IMR-90 (cell line): Measurements from ENCODE around the gene SGTB. TPM values are rescaled to one million over a fixed set of nuclear protein-coding genes. Genes with fewer than 3 reads are reported as not detected.

Source experiments
- ATAC-seq: fragments of 200-7000 bp; cut with Tn5 transposase; 2 replicates; pipeline ENCODE4 v1.9.1; 2020; ENCODE audit warnings: low read depth, mild to moderate bottlenecking, moderate library complexity
- BruUV-seq: library from RNA; stranded (reverse); fragments of 400-500 nt; replicated peaks from 2 replicates; lab custom pipeline; 2021; lab: Mats Ljungman, UMichigan
- CTCF ChIA-PET: fragments of 300-600 bp; formaldehyde crosslinking; extraction: SDS; loops from one replicate; lab custom pipeline; 2021; ENCODE audit warnings: antibody characterized with exemption; lab: Yijun Ruan, JAX
- POLR2A ChIA-PET: fragments of 300-600 bp; sonication (Branson Sonifier 250); formaldehyde crosslinking; loops from one replicate; lab custom pipeline; 2022; ENCODE audit warnings: antibody characterized with exemption; ENCODE audit not compliant: unreplicated experiment; lab: Charles Lee
- DNase-seq: peaks from one replicate; pipeline ENCODE4 v3.0.0; 2013
- H2AFZ ChIP-seq: replicated peaks from 2 replicates; pipeline ENCODE3; 2013; ENCODE audit warnings: low read length, mild to moderate bottlenecking; ENCODE audit not compliant: poor library complexity
- H2AK5ac ChIP-seq: 2 replicates; pipeline ENCODE4 v1.6.1; 2013; ENCODE audit warnings: low read depth, low read length, inconsistent platforms
- H2AK9ac ChIP-seq: replicated peaks from 2 replicates; pipeline ENCODE3; 2013; ENCODE audit warnings: mild to moderate bottlenecking, low read depth, low read length, moderate library complexity; ENCODE audit not compliant: poor library complexity
- H2BK120ac ChIP-seq: 2 replicates; pipeline ENCODE4 v1.6.1; 2013; ENCODE audit warnings: low read depth, low read length, inconsistent platforms
- H2BK15ac ChIP-seq: 3 replicates; pipeline ENCODE4 v1.6.1; 2013; ENCODE audit warnings: low read depth, low read length, inconsistent platforms
- H2BK20ac ChIP-seq: 2 replicates; pipeline ENCODE4 v1.6.1; 2013; ENCODE audit warnings: low read depth, mild to moderate bottlenecking, inconsistent platforms, low read length, moderate library complexity
- H2BK5ac ChIP-seq: 2 replicates; pipeline ENCODE4 v1.6.1; 2013; ENCODE audit warnings: mild to moderate bottlenecking, low read depth, low read length, inconsistent platforms; ENCODE audit not compliant: poor library complexity, severe bottlenecking
- H3K14ac ChIP-seq: replicated peaks from 2 replicates; pipeline ENCODE4 v1.6.1; 2013; ENCODE audit warnings: low read depth, low read length, inconsistent platforms
- H3K18ac ChIP-seq: 2 replicates; pipeline ENCODE4 v1.6.1; 2013; ENCODE audit warnings: low read depth, low read length, control low read depth
- H3K23ac ChIP-seq: 2 replicates; pipeline ENCODE4 v1.6.1; 2013; ENCODE audit warnings: low read depth, low read length, inconsistent platforms
- H3K27ac ChIP-seq: 2 replicates; pipeline ENCODE4 v1.5.1; 2013; ENCODE audit warnings: mild to moderate bottlenecking, control low read depth, low read length; ENCODE audit not compliant: insufficient read depth
- H3K27me3 ChIP-seq: 2 replicates; pipeline ENCODE4 v1.6.1; 2013; ENCODE audit warnings: low read length; ENCODE audit not compliant: control insufficient read depth, insufficient read depth
- H3K36me3 ChIP-seq: 2 replicates; pipeline ENCODE4 v1.6.1; 2013; ENCODE audit warnings: low read length, mixed read lengths; ENCODE audit not compliant: control insufficient read depth, insufficient read depth
- H3K4ac ChIP-seq: 2 replicates; pipeline ENCODE4 v1.6.1; 2013; ENCODE audit warnings: low read depth, low read length, inconsistent platforms
- H3K4me1 ChIP-seq: 2 replicates; pipeline ENCODE4 v1.6.1; 2013; ENCODE audit warnings: low read length, mixed read lengths; ENCODE audit not compliant: control insufficient read depth, insufficient read depth
- H3K4me2 ChIP-seq: 2 replicates; pipeline ENCODE4 v1.6.1; 2013; ENCODE audit warnings: low read depth, mild to moderate bottlenecking, control low read depth, low read length, moderate library complexity
- H3K4me3 ChIP-seq: 2 replicates; pipeline ENCODE4 v1.5.1; 2013; ENCODE audit warnings: low read depth, mild to moderate bottlenecking, control low read depth, low read length, moderate library complexity; ENCODE audit not compliant: insufficient read depth
- H3K56ac ChIP-seq: 2 replicates; pipeline ENCODE4 v1.6.1; 2013; ENCODE audit warnings: low read length, inconsistent platforms; ENCODE audit not compliant: insufficient read depth; ENCODE audit errors: extremely low read depth
- H3K79me1 ChIP-seq, 2 experiments: 2 replicates each; pipeline ENCODE4 v1.6.1; 2013; ENCODE audit warnings: low read length in 2 of 2, inconsistent platforms in 1 of 2, low read depth in 1 of 2
- H3K9ac ChIP-seq: 2 replicates; pipeline ENCODE4 v1.6.1; 2013; ENCODE audit warnings: low read depth, low read length, control low read depth
- H3K9me1 ChIP-seq: 2 replicates; pipeline ENCODE4 v1.6.1; 2013; ENCODE audit warnings: low read length, inconsistent platforms; ENCODE audit not compliant: insufficient read depth
- H3K9me3 ChIP-seq: 2 replicates; pipeline ENCODE4 v1.6.1; 2013; ENCODE audit warnings: low read length; ENCODE audit not compliant: control insufficient read depth, insufficient read depth
- H4K20me1 ChIP-seq: 2 replicates; pipeline ENCODE4 v1.6.1; 2013; ENCODE audit warnings: low read length, inconsistent platforms; ENCODE audit not compliant: insufficient read depth
- H4K5ac ChIP-seq: 2 replicates; pipeline ENCODE4 v1.6.1; 2013; ENCODE audit warnings: mild to moderate bottlenecking, low read depth, low read length, control low read depth
- H4K8ac ChIP-seq, 2 experiments: 2 replicates each; pipeline ENCODE4 v1.6.1; 2013; ENCODE audit warnings: low read depth in 2 of 2, low read length in 2 of 2, control low read depth in 1 of 2, inconsistent platforms in 1 of 2
- H4K91ac ChIP-seq: 2 replicates; pipeline ENCODE4 v1.6.1; 2013; ENCODE audit warnings: low read depth, low read length, inconsistent platforms; ENCODE audit not compliant: insufficient read depth
- BHLHE40 ChIP-seq: fragments of 150-350 bp; IDR thresholded peaks from 2 replicates; pipeline ENCODE4 v1.6.1; 2016; ENCODE audit warnings: mild to moderate bottlenecking, low read depth, low read length
- CEBPB ChIP-seq: IDR thresholded peaks from 2 replicates; pipeline ENCODE4 v1.6.1; 2012; ENCODE audit warnings: low read depth, low read length, improper control_type of control experiment
- CHD1 ChIP-seq: IDR thresholded peaks from 2 replicates; pipeline ENCODE4 v1.6.1; 2012; ENCODE audit warnings: low read depth, low read length, improper control_type of control experiment
- CTCF ChIP-seq: conservative IDR thresholded peaks from 2 replicates; pipeline ENCODE4 v1.5.1; 2012; ENCODE audit warnings: mild to moderate bottlenecking, low read depth, low read length, improper control_type of control experiment
- ELK1 ChIP-seq: fragments of 150-350 bp; IDR thresholded peaks from 2 replicates; pipeline ENCODE4 v1.6.1; 2016; ENCODE audit warnings: low read depth, mild to moderate bottlenecking, low read length, moderate library complexity, borderline replicate concordance
- FOS ChIP-seq: fragments of 150-350 bp; IDR thresholded peaks from 2 replicates; pipeline ENCODE4 v1.6.1; 2016; ENCODE audit warnings: low read depth, low read length
- MAFK ChIP-seq: IDR thresholded peaks from 2 replicates; pipeline ENCODE4 v1.6.1; 2012; ENCODE audit warnings: low read depth, low read length, improper control_type of control experiment
- MAZ ChIP-seq: IDR thresholded peaks from 2 replicates; pipeline ENCODE4 v1.6.1; 2012; ENCODE audit warnings: low read depth, mild to moderate bottlenecking, low read length, improper control_type of control experiment, moderate library complexity, borderline replicate concordance
- MXI1 ChIP-seq: IDR thresholded peaks from 2 replicates; pipeline ENCODE4 v1.6.1; 2012; ENCODE audit warnings: low read depth, mild to moderate bottlenecking, low read length, moderate library complexity, borderline replicate concordance
- NFE2L2 ChIP-seq: fragments of 150-350 bp; IDR thresholded peaks from 2 replicates; pipeline ENCODE4 v1.6.1; 2016; ENCODE audit warnings: low read depth, mild to moderate bottlenecking, low read length
- POLR2A ChIP-seq: IDR thresholded peaks from 2 replicates; pipeline ENCODE4 v1.6.1; 2012; ENCODE audit warnings: mild to moderate bottlenecking, low read depth, low read length
- RAD21 ChIP-seq: IDR thresholded peaks from 2 replicates; pipeline ENCODE4 v1.6.1; 2012; ENCODE audit warnings: low read length, improper control_type of control experiment
- RCOR1 ChIP-seq: IDR thresholded peaks from 2 replicates; pipeline ENCODE4 v1.6.1; 2012; ENCODE audit warnings: mild to moderate bottlenecking, low read length, improper control_type of control experiment; ENCODE audit not compliant: insufficient replicate concordance
- RFX5 ChIP-seq: IDR thresholded peaks from 2 replicates; pipeline ENCODE4 v1.8.0; 2012; ENCODE audit warnings: low read depth, mild to moderate bottlenecking, low read length, moderate library complexity
- SMC3 ChIP-seq: fragments of 150-350 bp; IDR thresholded peaks from 2 replicates; pipeline ENCODE4 v1.6.1; 2016; ENCODE audit warnings: low read depth, mild to moderate bottlenecking, antibody characterized with exemption, low read length, moderate library complexity
- USF2 ChIP-seq: fragments of 150-350 bp; IDR thresholded peaks from 2 replicates; pipeline ENCODE4 v1.6.1; 2017; ENCODE audit warnings: mild to moderate bottlenecking, antibody characterized with exemption, low read length, low read depth
- WGBS, 2 experiments: methylation state at CpG; one replicate each; pipeline versions ENCODE4 v1.1.5 to v1.1.7; 2013; ENCODE audit warnings: missing lambda C conversion rate in 2 of 2; ENCODE audit not compliant: insufficient read length in 1 of 2; ENCODE audit errors: extremely low coverage in 2 of 2; 5-methylcytosine and 5-hydroxymethylcytosine counted together
- dilution Hi-C: fragments of 300-500 bp; cut with HindIII; formaldehyde crosslinking; loops from one replicate; pipeline ENCODE4 v1.14.3; 2018; ENCODE audit warnings: low sequenced_read_pairs; ENCODE audit not compliant: unreplicated experiment
- in situ Hi-C: fragments of 300-500 bp; cut with MboI; formaldehyde crosslinking; loops from 3 replicates; pipeline ENCODE4 v1.14.3; 2019; ENCODE audit warnings: low sequenced_read_pairs, inconsistent platforms, mixed read lengths
- intact Hi-C: fragments of 100-400 bp; cut with micrococcal nuclease; formaldehyde crosslinking; loops from 2 replicates; pipeline ENCODE4 v1.10.0; 2022
- polyA plus RNA-seq, 3 experiments: library from polyadenylated mRNA; depleted of rRNA; stranded (reverse); fragments of >200 nt; gene quantifications; 2 replicates each; pipeline ENCODE4 v1.2.3, GENCODE V29; 2012; ENCODE audit warnings: low replicate concordance in 1 of 3
- total RNA-seq: library from RNA; depleted of rRNA; stranded (reverse); fragments of >200 nt; gene quantifications from 2 replicates; pipeline ENCODE4 v1.2.3, GENCODE V29; 2012

The SGTB gene
- total and polyA plus RNA-seq, 2 of the 4 experiments (the other 2 are of a cell fraction) = 7.5 to 15.1 TPM

- CTCF ChIA-PET = no interaction called here
- Histone ChIP-seq H4K5ac (no peak overlapping the region), H2BK20ac (no peak overlapping the region), H3K4me2 (no peak overlapping the region), H3K27me3 (no peaks in the 10 kb centered on the region), H3K27ac (no peak overlapping the region), H3K79me1 (peaks cover 19 to 56% of the 10 kb centered on the region in 2 experiments), H3K9ac (no peak overlapping the region), H2BK5ac (no peak overlapping the region), H3K36me3 (peaks cover 2% of the 10 kb centered on the region), H3K14ac (no peak overlapping the region), H3K4me1 (peaks cover 2% of the 10 kb centered on the region), H3K9me1 (peaks cover 3% of the 10 kb centered on the region), H4K8ac (no peak overlapping the region), H3K9me3 (no peaks in the 10 kb centered on the region), H2AK9ac (no peak overlapping the region), H3K56ac (no peak overlapping the region), H3K18ac (no peak overlapping the region), H3K23ac (no peak overlapping the region), H3K4ac (no peak overlapping the region), H2AK5ac (no peak overlapping the region), H3K4me3 (no peak overlapping the region), H4K91ac (no peak overlapping the region), H4K20me1 (no peaks in the 10 kb centered on the region), H2BK15ac (no peak overlapping the region), H2AFZ (no peak overlapping the region), H2BK120ac (no peak overlapping the region)
- BruUV-seq = no TSS peak
- POLR2A ChIA-PET = no interaction called here
- no peak for DNase-seq
- ATAC-seq = no peak
- TF ChIP-seq RCOR1 = no peak
- no peak for TF ChIP-seq CTCF
- TF ChIP-seq CEBPB = no peak
- no peak for TF ChIP-seq MXI1
- TF ChIP-seq CHD1 = no peak
- TF ChIP-seq FOS = no peak
- no peak for TF ChIP-seq MAFK
- no peak for TF ChIP-seq ELK1
- TF ChIP-seq RAD21 = no peak
- TF ChIP-seq NFE2L2 = no peak
- no peak for TF ChIP-seq MAZ
- no peak for TF ChIP-seq POLR2A
- no peak for TF ChIP-seq USF2
- no peak for TF ChIP-seq SMC3
- TF ChIP-seq BHLHE40 = no peak
- no peak for TF ChIP-seq RFX5
- no CpG with 5 or more reads among the region's 1 CpG for WGBS, 2 experiments
- dilution Hi-C loops (no loop called here), in situ Hi-C loops (no loop called here), intact Hi-C loops (no loop called here)
Observed at GRCh38 chr5:65734921-65735320, 13.0 kb upstream of the SGTB start.
